NOMO-1 treated with DMSO at 0.1 percent for 48 hours (cell line): Measurements from ENCODE around the gene TRAPPC11.
"Not testable (repeated sequence)": the region's sequence is repeated elsewhere in the genome, so short reads cannot be mapped to it uniquely, and the experiment has no call there.

Experiments used
- DNase-seq: peaks from one replicate; lab custom pipeline; 2025; ENCODE audit not compliant: unreplicated experiment; lab: John Stamatoyannopoulos, UW

The TRAPPC11 gene

DNA sequence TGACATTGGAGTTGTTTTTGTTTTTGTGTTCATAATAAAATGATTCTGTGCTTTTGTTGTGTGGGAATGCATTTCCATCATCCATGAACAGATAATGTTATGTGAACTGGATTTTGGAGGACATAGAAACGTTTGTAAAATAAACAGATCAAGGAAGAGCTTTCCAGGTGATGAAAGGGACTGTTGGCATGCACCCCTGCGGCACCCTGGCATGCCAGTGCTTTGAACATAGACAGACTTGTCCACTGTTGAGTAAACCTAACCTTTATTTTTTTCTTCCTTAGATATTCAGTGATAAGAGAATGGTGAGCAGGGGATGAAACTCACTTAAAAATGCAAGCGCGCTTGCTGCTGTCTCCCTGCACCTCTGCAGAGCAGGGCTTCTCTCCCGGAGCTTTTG is 59.8 kb downstream of the TRAPPC11 start:
- DNase-seq, result no peak

DNA sequence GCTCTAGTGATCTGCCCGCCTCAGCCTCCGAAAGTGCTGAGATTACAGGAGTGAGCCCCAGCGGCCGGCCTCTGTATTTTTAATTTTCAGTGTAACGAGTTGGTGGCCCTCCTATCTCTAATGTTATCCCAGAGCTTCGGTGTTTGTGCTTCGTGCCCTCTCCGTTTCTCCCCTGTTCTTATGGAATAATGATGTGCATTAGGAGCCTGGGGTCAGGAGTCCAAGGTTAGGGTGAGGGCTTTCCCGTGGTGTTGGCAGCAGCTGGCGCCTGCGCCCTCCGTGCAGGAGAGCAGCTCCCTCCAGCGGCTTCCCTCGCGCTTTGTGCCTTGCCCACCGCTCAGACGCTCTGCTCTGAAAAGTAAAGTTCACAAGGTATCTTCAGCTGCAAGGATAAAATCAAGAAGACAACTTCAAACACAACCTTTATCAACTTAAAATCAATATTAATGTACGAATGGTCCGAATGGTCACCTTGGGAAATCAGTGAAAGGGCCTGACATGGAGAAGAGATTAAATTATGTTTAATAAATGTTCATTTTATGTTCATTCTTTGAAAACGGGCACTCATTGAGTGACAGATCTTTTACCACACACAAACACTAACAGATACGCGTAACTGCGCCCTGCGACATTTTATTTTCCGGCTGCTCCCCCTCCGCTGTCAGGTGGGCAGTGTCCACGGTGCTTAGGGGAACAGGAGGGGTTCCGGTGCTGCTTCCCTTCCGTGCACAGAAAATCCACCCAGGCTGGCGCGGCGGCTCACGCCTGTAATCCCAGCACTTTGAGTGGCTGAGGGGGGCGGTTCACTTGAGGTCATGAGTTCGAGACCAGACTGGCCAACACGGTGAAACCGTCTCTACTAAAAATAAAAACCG is 62.4 kb downstream of the TRAPPC11 start:
- peak; percentile 77 for DNase-seq

DNA sequence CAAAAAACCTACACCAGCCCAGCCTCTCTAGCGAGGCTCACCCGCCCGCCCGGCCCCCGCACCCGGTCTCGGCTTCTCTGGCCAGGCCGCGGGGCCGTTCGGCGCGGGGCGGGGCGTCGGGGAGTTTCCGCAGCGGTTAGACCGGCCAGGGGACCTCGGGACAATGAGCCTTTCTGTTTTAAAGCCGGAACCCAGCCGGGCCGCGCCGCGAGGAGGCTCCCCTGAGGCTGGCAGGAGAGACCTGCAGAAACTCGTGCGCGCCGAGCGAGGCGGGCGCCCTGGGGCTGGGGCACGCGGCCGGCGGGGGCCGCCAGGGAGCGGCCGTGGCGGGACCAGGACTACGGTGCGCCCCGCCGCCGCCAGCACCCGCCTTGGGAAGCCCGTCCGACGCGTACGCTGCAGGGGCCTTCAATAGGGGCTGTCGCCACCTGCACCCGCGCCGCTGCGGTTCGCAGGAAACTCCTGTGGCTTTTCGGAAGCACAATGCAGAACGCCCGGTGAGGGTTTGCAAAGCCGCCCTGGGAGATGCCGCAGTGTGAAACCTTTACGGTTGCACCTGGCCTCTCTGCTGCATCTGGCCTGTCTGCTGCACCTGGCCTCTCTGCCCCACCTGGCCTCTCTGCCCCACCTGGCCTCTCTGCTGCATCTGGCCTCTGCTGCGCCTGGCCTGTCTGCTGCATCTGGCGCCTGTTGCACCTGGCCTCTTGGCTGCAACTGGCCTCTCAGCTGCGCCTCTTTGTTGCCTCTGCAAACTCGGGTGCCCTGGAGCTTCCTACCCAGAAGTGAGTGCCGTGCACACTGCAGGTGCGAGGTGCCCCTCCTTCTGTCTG is 63.9 kb downstream of the TRAPPC11 start:
- DNase-seq, result peak; percentile 47

DNA sequence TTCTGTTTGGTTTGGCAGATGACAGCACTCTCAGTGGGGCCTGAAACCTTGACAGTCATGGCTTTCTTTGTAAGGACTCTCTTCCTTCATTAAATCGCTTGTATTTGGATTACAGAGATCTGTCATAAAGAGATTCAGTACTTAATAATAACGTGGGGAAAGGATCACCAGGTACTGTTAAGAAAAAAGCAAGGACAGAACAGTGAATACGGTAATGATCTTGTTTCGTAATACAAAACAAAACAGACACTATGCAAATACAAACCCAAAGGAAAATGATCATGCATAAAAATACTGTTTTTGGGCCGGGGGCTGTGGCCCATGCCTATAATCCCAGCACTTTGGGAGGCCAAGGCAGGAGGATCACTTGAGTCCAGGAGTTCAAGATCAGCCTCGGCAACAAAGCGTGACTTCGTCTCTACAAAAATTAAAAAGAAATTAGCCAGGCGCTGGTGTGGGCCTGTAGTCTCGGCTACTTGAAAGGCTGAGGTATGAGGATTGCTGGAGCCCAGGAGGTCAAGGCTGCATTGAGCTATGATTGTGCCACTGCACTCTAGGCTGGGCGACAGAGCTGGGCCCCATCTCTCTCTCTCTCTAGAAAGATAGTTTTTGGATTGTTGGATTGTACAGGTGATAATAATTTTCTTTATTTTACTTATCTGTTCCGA is 64.6 kb downstream of the TRAPPC11 start:
- DNase-seq, result no peak

DNA sequence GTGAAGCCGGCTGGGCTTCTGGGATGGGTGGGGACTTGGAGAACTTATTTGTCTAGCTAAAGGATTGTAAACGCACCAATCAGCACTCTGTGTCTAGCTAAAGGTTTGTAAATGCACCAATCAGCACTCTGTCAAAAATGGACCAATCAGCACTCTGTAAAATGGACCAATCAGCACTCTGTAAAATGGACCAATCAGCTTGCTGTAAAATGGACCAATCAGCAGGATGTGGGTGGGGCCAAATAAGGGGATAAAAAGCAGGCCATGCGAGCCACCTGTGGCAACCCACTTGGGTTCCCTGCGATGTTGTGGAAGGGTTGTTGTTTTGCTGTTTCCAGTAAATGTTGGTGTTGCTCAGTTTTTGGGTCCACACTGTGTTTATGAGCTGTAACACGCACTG is 66.5 kb downstream of the TRAPPC11 start:
- not testable (repeated sequence) for DNase-seq

DNA sequence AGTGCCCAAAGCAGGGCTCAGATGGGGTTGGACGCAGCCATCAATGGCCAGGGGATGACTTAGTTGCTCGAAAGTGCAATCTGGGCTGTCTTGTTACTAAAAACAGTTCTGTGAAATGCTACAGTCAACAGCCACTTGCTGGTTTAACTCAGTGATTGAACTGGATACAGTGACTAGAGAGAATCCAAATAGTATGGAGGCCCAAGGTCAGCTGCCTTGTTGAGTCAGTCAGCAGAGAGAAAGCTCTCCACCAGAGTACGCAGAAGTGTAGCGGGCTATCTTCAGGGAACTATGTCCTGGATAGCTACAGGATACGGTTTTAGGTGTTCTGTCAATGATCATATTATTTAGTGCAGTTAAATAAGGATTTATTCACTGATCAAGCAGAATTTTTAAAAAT is 68.4 kb downstream of the TRAPPC11 start:
- DNase-seq, result no peak

DNA sequence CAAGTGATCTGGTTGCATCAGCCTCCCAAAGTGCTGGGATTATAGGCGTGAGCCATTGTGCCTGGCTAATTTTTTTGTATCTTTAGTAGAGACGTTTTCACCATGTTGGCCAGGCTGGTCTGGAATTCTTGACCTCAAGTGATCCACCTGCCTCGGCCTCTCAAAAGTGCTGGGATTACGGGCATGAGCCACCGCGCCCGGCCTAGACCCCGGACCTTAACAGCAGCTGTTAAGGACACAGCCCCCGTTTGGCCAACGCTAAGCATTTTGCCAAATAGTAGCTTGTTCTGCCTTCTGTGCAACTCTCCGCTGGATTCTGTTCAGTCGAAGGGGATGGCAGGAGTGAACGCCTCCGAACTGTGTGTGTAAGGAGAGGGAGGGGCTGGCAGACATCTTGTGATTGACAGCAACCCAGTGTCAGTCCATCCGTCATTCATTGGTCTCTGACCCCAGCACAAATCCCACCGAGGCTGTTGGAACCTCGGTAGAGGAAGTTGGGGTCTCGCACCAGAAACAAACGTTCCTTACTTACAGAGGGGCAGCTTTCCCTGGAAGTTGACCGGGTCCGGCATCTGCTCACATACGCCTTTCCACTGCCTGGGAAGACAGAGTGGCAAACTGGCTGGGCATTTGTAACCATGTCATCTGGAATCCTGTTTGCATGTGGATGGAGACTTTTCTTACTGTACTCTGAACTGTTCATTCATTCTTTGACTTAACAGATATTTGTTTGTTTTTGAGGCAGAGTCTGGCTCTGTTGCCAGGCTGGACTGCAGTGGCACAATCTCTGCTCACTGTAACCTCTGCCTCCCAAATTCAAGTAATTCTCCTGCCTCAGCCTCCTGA is 69.4 kb downstream of the TRAPPC11 start:
- DNase-seq, result no peak

DNA sequence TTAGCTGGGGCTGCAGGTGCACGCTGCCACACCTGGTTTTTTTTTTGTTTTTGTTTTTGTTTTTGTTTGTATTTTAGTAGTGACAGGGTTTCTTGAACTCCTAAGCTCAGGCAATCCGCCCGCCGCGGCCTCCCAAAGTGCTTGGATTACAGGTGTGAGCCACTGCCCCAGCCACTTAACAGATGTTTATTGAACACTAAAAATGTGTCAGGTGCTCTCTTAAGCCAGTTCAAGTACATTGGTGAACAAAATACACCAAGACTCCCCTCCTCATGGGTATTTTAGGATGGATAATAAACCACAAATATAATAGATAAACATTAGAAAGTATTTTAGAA is 69.9 kb downstream of the TRAPPC11 start:
- no peak for DNase-seq

DNA sequence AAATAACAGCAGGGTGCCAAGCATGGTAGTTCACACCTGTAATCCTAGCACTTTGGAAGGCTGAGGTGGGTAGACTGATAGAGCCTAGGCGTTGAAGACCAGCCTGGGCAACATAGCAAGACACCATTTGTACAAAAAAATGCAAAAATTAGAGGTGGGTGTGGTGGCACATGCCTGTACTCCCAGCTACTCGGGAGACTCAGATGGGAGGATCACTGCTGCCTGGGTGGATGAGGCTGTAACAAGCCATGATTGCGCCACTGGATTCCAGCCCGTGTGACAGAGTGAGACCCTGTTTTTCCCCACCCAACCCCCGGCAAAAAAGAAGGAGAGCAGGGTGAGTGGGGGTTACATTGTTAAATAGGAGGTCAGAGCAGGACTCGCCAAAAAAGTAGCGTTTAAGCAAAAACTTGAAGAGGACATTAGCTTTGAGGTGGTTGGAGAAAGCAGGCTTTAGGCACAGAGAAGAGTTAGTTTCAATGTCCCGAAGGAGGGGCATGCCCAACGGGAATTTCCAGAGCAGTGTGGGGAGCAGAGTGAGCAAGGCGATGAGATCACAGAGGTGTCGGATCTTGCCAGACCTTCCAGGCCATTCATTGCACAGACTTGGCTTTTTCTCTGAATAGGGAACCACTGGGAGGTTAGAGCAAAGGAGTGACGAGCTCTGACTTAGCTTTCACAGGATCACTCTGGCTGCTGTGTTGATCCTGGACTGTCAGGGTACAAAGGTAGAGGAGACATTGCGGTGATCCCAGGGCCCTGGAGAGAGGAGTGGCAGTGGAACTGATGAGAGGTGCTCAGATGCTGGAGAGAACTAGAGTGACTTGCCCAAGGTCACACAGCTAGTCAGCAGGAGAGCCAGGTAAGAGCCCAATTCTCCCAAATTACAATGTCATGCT is 70.6 kb downstream of the TRAPPC11 start:
- no peak for DNase-seq

DNA sequence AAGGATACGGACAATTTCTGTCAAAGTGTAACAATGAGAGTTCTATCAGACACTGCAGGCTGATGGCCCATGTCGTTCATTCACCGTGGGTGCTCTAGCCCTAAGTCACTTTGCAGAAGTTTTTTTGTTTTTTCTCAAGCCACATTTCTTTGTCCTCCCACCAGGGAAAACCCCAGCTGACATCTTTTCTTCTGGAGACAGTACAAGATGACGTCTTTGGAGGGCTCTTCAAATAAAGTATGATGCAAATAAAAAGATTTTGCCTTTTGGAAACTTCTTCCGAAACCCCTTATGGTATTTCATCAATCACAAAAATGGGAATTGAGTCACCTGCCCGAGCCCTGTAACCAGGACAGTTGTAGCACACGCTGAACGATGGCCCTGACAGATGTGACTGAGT is 73.2 kb downstream of the TRAPPC11 start:
- DNase-seq, result no peak

DNA sequence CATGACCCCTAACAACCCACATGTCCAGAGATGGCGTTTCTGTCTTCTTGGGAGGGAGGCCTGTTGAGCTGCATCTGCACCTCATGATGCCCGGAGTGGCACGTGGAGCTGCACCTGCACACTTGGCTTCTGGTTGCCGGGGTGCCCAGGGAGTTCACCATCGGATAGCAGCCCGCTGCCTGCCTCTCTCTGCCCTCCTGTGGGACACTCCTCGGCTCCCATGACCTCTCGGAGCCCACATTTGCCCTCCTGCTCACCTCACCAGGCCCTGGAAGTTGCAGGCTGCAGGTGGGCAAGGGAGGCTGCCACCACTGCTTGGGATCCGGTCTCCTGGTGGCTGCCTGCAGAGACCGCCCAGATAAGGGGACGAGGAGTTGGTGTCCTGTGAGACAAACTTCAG is 74.1 kb downstream of the TRAPPC11 start:
- no peak for DNase-seq

DNA sequence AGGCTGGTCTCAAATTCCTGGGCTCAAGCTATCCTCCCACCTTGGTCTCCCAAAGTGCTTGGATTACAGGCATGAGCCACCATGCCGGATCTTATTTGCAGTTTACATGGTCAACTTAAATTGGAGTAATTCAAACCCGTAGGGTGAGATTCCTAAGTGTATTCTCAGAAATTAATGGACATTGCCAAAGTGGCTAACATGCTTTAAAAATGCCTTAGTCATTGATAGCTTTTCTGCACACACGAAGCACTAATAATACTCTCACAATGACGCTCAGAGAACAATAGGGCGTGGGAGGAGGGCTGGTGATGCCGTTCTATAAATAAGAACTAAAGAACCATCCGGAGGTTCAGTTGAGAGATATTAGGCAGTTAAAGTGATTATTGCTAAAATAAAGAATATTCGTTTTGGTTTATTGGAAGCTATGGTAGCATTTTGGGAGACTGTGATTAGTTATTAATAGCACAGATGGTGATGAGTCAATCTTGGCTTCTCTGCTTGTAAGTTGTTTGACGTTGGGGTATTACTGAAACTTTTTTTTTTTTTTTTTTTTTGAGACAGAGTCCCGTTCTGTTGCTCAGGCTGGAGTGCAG is 79.1 kb downstream of the TRAPPC11 start:
- no peak for DNase-seq

DNA sequence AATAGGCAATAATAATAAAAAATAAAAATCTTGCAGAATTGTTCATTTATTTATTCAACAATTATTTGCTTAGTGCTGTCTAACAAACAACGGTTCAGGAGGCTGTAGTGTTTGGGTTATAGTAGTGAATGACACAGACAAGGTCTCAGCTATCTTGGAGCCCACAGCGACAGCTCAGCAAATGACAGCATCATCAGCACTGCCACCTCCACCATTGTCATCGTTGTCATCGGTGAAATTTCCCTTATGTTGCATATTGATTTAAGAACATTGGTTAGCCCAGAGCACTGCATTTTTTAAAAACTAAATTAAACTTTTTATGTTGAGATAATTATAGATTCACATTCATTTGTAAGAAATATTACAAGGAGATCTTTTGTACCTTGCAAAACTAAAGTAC is 79.9 kb downstream of the TRAPPC11 start:
- DNase-seq, result no peak

DNA sequence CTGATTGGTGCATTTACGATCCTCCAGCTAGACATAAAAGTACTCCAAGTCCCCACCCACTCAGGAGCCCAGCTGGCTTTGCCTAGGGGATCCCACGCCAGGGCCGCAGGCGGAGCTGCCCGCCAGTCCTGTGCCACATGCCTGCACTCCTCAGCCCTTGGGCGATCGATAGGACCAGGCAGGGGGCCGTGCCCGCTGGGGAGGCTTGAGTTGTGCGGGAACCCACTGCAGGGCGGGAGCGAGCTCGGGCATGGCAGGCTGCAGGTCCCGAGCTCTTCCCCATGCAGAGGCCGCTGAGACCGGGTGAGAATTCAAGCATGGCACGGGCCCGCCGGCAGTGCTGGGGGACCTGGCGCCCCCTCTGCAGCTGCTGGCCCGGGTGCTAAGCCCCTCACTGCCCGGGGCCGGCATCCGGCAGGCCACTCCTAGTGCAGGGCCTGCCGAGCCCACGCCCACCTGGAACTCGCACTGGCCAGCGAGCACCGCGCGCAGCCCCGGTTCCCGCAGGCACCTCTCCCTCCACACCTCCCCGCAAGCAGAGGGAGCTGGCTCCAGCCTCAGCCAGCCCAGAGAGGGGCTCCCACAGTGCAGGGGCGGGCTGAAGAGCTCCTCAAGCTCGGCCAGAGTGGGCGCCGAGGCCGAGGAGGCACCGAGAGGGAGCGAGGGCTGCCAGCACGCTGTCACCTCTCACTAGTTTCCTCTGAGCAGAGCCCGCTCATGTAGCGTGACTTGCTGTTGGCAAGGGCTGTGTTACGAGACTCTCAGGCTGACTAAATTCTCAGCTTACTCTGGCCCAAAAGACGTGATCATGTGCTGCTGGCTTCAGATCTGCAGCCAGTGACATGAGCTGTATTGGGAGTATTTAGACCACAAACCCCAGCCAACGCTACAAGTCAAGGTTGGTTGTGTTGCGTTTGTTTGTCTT is 87.5 kb downstream of the TRAPPC11 start:
- no peak for DNase-seq

DNA sequence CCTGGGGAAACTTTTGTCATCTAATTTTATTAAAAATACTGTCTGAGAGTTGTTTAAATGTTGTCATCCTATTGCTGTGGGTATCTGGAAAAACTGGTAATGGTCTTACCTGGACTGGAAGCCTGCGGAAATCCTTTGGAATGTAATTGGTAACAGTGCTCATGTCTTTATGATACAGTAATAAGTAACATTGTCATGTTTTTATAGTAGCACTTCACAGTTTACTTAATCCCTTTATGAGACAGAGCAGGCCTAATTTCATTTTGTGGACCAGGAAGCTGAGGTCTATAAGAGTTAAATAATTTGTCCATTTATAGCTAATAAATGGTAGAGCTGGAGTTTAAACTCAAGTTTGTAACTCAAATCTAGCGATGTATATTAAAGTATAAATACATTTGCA is 88.3 kb downstream of the TRAPPC11 start:
- no peak for DNase-seq

DNA sequence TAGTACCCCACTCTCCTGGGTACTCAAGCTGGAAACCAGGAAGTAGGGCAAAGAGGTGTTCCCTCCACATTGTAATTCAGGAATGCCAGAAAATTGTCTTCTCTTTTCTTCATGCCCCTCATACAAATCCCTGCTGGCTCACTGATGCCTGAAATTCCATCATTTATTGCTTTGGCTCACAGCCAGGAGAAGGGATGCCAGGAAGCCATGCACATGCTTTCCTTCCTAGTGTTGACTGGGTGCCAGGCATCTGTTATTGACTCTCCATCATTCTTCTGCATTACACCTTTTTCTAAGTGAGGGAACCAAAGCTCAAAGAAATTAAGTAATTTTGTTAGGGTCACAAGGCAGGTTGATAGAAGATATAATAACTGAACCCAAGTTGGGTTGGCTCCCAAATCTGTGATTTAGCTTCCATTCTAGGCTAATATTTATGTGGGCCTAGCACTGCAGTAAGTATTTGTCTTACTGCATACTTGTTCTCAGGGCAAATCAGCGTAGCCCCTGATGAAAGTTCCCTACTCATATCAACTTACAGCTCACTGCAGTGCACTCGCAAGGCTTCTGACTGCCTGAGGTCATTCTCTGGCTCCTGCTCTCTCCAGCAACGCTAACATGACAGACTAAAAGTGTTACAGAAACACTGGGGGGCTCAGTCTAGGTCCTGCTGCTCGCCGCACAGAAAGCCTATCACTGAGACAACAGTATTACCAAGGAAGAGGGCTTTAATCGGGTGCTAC is 89.0 kb downstream of the TRAPPC11 start:
- DNase-seq, result no peak

DNA sequence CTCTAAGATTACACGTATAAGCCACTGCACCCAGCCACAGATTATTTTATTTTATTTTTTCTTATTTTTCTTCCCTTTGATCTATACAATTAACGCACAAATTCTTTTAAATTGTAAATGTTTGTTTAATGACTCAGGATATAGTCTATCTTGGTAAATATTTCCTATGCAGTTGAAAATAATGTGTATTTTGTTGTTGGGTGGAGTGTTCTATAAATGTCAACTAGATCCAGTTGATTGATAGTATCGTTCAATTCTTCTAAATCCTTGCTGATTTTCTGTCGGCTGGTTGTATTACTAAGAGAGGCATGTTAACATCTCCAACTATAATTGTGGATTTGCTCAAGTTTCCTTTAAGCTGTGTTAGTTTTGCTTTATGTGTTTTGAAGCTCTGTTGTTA is 92.0 kb downstream of the TRAPPC11 start:
- no peak for DNase-seq

DNA sequence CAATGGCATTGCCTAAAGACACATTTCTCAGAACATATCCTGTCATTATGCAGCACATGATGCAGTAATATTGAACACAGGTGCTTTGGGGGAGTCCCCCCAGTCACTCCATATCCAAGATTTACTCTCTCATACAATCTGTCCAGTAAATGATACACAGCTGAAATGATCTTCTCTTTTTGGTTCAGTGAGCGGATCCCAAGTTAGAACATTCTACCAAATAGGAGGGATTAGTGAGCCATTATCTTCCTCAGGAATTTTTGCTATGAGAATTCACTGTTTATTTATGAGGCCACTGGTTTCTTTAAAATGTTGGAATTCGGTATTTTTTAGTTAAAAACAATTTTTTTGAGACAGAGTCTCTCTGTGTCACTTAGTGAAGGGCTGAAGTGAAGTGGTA is 96.5 kb downstream of the TRAPPC11 start:
- no peak for DNase-seq
